GM18498 (cell line): ENCODE results near the gene GHDC.

ENCODE experiments used
- ATAC-seq: cut with Tn5 transposase; IDR thresholded peaks from one replicate; pipeline ENCODE4 v1.9.1; 2021; ENCODE audit warnings: mild to moderate bottlenecking, moderate library complexity; ENCODE audit not compliant: unreplicated experiment

Gene GHDC

DNA sequence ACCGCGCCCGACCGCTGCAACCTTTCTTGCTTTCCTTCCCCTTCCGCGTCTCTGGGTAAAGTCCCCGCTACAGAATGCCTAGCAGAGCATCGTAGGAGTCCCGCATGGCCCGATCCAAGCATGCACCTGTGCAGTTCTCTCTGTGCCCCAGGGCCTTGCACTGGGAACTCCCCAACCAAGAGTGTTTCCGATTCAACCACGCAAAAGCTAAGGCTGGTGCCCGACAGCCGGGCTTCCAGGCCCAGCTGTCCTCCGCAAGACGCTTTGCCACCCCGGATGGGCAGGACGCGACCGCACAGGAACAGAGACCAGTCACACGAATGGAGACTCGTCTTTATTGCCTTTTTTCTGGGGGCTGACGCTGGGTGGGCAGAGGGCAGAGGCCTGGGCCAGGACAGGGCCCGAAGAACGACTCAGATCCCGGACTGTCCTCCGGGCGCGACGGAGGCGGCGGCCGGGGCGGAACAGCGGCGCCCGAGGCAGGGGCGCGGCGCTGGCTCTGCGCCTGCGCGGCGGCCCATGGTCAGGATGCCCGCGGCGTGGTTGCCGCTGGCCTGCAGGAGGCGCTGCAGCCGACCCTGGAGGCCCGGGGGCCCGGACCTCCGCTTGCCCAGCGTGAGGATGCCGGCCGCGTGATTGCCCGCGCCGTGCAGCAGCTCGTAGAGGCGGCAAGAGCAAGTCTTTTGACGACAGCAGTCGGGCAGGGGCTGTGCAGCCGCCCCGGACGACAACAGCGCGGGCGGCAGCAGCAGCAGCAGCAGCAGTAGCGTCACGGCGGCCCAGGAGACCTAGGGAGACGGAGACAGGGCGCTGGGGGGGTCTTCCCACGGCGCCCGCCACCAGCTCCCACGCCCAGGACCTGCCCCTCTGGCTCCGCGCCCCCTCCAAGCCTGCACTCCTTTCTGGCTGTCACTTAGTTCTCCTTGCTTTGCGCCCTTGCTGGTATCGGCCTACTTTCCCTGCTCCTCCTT lies 10.3 kb downstream of the GHDC start:
- peak; percentile 66 for ATAC-seq

DNA sequence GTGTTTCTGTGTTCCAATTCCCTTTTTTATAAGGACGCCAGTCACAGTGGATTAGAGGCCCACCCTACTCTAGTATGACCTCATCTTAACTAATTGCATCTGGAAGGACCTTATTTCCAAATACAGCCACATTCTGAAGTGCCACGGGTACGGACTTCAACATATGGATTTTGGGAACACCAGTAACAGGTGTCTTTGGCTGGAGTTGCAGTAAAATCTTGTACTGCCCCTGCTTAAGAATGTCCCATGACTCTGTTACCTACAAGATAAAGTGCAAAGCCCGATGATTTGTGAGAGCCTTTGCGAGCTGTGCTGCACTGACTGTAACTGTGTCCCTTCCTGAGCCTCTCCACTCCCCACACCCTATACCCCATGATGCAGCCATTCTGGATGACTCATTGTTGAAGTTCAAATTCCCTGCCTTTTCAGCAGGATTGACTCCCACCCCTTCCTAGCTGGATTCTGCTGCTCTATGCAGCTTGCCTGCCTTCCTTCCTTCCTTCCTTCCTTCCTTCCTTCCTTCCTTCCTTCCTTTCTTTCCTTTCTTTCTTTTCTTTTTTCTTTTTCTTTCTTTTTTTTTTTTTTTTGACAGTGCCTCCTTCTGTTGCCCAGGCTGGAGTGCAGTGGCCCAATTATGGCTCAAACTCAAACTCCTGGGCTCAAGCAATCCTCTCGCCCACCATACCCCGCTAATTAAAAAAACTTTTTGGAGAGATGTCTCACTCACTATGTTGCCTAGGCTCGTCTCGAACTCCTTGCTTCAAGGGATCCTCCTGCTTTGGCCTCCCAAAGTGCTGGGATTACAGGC lies 11.2 kb downstream of the GHDC start:
- ATAC-seq, result no peak

DNA sequence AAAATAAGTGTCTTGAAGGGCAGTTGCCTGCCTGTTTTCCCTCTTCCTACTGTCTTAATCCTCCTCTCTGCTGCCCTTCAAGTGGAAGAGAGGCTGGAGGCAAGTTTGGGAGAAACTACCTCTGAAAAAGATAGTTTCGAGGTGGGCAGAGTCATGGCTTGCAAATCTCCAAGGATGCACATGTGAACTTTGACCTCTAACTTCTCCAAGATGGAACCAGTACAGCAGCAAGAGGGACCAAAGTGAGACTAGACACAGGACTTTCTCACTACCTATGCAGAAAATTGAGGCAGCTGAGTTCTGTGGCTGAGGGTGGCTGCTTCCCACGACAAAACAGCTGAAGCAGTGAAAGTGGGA lies 12.5 kb downstream of the GHDC start:
- ATAC-seq, result no peak

DNA sequence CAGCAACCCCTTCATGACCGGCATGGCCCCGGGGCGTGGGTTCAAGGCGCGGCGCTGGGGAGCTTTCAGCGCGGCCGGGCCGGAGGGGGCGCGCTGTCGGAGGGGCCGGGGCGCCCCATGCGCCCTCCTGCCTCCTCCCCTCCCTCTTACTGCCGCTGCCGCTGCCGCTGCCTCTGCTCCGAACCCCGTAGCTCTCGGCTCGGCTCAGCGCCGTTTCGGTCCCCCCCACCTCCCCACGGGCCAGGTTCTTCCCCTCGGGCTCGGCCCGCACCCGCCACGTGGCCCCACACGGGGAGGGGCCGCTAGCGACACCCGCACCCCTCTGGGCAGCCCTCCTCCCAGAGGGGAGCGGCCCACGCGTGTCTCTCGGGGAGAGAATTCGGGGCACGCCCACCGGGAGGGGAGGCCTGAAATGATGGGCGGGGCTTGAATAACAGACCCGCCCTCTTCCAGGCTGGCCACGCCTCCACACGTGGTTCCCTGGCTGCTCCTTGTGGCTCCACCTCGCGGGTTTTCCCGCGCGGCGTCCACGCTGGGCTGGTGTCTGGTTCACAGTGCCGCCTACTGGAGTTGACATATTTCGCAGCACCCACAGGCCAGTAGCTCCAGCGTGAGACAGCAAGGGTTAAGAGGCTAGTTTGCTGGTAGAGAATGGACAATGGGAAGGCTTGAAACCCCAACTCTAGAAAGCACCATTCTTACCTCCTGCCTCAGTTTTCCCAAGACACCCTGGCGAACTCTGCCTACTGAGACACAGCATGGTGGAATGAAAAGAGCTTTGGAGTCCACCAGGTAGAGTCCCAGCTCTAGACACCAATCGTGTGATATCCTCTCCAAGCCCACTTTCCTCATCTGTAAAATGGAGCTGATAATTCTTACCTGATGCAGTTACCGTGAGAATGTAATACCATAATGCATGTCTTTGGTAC lies 13.1 kb downstream of the GHDC start, which contains the start of gene KCNH4:
KCNH4 (minus strand) TSS at position 221 of the 929 bp plus-strand sequence; CDS start at position 24, 197 bp downstream.
- peak; percentile 57 for ATAC-seq

DNA sequence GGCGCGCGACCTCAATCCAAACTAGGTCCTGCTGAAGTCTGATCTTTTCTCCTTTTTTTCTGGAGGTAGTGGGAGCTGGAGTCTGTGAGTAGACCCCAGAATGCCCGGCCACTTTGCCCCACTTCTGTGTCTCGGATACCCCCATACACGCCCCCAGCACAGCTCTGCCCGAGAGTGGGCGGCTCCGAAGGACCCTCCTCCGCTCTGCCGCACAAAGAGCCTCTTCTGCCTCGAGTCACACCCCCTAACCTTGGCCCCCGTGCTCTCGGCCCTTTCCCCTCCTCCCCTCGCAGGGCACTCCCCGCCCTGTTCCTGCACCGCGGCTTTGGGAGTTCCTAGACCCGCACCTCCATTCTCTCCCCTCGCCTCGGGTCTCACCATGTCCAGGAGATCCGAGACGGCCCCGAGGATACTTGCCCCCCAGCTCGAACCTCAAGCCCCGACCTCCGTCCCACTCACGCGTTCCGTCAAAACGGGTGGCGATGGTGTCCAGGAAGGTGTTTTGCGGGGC lies 13.8 kb downstream of the GHDC start:
- ATAC-seq, result no peak

DNA sequence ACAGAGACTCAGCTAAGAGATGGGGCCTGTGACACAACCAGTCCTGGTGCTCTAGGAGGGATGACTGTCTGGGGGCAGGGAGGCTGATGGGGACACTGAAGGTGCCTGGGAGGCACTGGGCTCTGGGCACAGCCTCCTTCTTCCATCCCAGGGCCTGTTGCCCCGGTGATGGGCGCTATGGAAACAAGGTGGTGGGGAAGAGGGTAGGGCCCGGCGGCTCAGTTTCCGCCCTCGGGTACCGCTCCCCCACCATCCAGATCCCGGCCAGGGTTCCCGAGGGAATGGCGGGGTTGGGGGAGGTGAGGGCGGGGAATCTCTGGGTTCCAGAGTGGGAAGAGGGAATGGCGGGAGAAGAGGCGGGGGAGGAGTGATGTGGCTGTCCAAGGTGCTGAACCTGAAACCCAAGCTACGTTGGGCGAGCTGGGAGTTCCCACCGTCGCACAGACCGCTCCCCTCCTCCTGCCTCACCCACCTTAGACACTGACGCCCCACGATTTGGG lies 14.3 kb downstream of the GHDC start:
- ATAC-seq, result no peak

DNA sequence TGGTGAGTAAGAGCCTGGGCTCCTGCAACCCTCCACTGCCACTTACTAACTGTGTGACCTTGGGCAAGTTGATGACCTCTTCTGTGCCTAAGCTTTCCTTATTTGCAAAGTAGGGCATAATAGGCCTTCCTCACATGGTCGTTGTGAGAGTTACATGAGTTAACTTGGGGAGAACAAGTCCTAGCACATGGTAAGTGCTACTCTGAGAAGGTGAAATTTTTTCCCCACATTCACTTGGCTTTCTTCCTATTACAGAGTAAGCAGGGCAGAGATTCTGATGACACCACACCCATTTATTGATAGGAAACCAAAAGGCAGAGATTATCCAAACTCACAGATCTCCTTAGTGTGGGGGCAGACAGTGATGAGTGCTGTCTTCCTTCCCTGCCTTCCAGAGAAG lies 15.0 kb downstream of the GHDC start:
- no peak for ATAC-seq

DNA sequence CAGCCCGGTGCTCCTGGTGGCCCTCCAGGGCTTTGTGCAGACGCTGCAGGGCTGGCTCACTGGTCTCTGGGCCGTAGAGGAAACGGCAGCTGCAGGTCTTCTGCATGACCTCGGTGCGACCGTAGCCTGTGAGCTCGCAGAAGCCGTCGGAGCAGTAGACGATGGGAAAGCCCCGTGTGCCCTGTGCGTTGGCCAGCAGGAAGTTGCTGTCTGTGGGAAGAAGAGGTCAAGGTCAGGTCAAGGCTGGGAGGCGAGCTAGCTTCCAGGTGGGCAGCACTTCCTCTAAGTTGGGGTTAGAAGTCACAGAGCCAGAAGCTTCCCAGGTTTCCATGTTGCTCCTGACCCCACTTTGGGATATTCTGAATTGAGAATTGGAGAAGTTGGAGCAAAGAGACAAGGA lies 15.5 kb downstream of the GHDC start:
- no peak for ATAC-seq

DNA sequence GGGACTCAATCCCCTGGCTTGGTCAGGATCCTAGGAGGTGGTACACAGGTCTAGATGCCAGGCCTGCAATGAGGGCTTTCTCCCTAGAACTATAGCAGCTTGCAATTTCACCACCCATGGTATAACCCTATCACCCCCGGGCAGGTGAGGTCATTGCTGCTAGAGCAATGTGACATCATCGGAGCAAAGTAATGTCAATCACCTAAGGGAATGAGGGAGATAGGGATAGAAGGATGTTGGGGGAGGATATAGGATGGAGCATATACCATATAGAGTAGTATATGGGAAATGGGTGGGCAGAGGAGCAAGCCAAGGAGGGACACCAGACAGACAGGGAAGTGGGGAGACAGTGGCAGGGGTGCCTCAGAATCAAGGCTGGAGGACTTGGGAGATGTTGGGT lies 16.6 kb downstream of the GHDC start:
- ATAC-seq, result no peak

DNA sequence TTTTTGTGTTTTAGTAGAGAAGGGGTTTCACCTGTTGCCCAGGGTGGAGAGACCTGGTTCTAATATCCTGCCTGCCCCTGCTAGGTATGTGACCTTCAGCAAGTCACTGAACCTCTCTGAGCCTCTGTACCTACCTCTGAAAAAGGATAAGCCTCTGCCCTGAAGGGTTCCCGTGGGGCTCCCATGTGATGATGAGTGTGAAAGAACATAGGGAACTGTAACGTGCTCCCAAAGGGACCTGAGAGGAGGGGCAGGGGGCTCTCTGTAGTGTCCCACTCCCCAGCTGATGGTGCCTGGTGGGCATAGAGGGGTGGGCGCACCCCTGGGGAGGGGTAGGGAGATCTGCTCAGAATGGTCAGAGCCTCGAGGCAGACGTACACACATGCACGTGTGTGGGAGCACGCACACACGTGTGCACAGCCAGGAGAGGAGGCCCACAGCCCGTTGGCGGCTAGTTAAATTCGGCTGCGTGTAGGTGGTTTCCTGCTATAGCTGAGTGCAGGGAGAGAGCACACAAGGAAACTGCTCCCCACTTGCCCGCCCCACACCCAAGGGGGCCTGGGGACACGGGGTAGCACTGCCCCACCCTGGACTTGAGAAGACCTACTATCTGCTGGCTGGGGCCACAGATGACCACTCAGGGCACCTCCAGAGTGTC lies 20.0 kb downstream of the GHDC start:
- no peak for ATAC-seq

DNA sequence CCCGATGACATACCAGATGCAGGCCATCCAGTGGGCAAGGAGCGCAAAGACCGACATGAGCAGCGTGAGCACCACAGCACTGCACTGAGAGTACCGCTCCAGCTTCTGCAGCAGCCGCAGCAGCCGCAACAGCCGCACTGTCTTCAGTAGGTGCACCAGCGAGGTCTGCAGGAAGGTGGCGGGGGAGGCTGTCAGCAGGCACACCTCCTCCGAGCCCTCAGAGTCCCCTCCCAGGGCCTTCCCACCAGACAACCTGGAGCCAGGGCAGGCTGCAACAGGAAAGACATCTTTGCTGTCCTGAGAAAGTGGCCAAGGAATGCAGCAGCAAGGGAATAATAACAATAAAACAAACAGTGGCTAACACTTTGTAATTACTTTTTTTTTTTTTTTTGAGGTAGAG lies 22.5 kb downstream of the GHDC start:
- no peak for ATAC-seq

DNA sequence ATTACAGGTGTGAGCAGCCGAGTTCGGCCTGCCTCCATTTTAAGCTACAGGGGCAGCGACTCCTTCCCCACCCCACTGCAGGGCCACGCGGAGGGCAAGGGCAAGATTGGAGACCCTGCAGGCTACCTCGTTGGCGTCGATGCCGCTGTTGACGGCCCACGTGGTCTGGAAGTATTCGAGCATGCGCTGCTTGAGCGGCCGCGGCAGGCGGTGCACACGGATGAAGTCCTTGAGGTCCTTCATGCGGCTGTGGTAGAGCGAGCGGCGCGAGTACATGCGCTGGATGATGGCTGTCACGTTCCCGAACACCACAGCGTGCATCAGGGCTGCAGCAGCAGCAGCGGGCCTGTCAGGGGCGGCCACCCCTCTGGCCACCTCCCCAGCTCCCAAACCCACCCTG lies 24.9 kb downstream of the GHDC start:
- no peak for ATAC-seq

DNA sequence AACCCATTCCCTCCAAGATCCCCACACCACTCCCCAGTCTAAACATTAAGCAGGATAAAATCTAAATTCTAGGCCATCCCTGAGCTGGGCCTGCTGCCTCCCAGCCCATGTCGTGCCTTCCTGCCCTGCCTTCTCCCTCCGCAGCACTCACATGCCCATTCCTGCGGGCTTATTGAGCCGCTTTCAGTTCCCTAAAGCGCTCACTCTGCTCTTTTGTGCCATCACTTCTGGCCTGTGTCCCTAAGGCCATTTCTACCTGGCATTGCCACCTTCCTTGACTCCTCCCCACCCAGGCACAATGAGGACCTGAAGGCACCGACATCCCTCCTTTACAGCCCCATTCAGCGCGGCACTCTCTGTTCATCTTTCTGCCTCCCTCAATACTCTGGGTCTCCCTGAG lies 26.5 kb downstream of the GHDC start:
- ATAC-seq, result no peak

DNA sequence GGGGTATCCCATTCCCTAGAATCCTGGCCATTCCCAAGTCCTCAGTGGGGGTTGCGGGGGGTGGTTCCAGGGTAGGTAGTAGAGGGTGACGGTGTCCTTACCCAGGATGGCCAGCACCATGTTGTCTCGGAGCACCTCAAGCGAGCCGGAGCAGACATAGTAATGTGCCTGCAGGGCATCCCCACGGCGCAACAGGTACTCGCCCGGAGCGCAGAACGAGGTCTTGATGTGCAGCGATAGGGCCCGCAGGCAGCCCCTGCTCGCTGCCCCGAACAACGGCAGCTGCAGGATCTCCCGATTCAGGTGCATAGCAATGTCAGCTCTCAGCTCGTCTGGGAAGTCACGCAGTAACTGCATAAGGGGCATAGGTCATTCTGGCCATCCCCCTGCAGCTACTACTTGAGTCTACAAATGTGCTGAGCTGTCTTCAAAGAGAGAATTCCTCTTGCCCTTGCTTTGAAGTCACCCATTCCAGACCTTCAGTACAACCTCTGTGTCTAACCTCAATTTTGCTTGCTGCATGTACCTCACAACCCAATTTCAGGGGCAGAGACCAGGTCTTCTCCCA lies 28.0 kb downstream of the GHDC start:
- ATAC-seq, result no peak

DNA sequence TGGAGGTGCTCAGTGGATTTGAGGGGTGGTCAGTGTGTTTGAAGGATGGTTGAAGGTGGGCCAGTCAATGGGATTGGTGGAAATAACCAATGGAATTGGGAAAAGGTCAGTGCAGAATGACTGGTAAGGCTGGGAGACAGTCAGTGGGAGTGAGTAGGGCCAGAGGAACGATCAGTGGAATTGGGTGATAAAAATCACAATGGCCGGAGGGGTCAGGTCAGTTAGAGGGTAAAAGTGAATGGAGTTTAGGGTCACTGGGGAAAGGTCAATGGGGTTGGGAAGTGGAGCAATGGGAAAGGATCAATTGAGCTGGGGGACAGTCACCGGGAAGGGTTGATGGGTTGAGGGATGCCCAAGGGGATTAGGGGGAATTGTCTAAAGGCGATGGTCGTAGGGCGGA lies 28.5 kb downstream of the GHDC start:
- no peak for ATAC-seq

DNA sequence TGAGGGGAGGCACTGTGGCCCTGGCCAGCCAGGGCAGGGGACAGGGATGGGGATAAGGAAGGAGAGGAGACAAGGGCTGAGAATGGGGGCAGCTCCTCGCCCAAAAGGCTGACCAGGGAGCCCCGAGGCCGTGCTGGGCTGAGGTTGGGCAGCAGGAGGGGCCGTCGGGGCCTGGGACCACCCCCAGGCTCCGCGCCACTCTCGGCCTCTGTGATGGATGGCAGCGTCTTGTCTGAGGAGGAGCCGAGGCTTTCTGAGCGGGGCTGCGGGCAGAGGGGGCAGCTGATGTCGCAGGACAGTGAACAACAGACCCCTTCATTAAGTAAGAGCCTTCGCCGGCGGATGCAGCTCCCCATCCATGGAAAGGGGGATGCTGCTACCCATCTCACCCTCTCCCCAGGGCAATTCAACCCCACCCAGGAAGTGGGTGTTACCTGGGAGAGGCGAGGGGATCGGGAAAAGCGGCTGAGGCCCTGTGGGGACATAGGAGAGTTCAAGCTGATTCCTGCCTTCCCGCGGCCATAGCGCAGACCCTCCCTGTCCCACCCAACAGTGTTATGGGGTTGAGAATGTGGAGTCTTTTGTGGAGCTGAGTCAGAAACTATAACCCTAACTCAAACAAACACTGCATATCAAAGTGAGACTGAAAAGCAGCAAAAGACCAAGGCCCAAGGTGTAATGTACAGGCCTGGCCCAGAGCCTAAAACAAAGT lies 30.4 kb downstream of the GHDC start:
- ATAC-seq, result no peak

DNA sequence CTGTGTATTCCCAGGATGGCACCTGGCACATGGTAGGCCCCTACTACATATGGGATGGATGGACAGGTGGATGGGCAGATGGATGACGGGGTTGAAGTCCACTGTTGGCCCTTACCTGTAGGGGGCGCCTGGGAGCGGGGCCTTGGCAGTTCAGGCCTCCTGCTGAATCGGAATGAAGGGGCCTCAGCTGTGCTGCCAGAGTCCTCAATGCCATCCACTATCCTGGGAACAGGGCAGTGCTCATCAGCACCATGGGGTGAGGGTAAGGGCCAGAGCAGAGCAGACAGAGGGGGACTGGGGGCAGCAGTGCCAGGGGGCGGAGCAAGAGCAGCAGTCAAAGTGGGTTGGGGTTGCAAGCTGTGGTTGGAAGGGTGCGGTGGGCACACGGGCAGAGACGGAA lies 31.2 kb downstream of the GHDC start:
- ATAC-seq, result no peak

DNA sequence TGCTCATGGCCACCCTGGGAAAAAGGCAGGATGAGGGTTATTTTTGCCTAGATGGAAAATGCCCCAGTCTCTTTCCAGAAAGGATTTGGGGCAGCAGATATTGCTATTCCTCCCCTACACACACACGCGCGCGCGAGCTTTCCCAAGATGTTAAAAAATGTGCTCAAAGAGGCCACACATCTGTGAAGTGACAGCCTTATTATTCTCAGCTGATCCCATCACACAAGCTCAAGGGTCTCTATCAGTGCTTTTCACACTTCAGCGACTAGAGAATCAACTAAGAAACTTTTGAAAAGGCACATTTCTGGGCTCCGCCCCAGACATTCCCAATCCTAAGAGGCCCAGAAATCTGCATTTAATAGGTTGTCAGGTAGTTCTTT lies 33.8 kb downstream of the GHDC start:
- no peak for ATAC-seq
